Gastroesophageal sphincter (tissue), 3 donors: Measurements from ENCODE around the gene CCDC124.

Experiments
- CTCF ChIP-seq, 4 experiments: fragments of 200-600 bp in 2 of 4; fragments of 450-650 bp in 2 of 4; sonication (generic) in 1 of 4; IDR thresholded peaks; one replicate each; pipeline ENCODE4 v1.5.1; 2017 to 2019; ENCODE audit warnings: antibody characterized with exemption in 4 of 4, mild to moderate bottlenecking in 2 of 4, moderate library complexity in 2 of 4
- EP300 ChIP-seq: sonication (generic); formaldehyde crosslinking; IDR thresholded peaks from one replicate; pipeline ENCODE4 v1.6.1; 2017; ENCODE audit warnings: antibody characterized with exemption, mild to moderate bottlenecking
- POLR2A ChIP-seq, 2 donors: fragments of 450-650 bp; IDR thresholded peaks; one replicate each; pipeline ENCODE4 v1.6.1; 2017; ENCODE audit warnings: antibody characterized with exemption in 2 of 2, mild to moderate bottlenecking in 2 of 2, moderate library complexity in 1 of 2
- POLR2AphosphoS5 ChIP-seq: sonication (generic); formaldehyde crosslinking; IDR thresholded peaks from one replicate; pipeline ENCODE4 v1.6.1; 2017; ENCODE audit warnings: antibody characterized with exemption

GRCh38 chr19:17889609-17890214 is 43.1 kb upstream of the CCDC124 start:
- no peak for TF ChIP-seq CTCF (IDR thresholded peaks at IDR 0.05)
- no peak for TF ChIP-seq POLR2AphosphoS5
- no peak for TF ChIP-seq EP300
- TF ChIP-seq POLR2A (IDR thresholded peaks at IDR 0.05), result no peak
